Natural killer cell (primary cell): Measurements from ENCODE around the gene POP7. TPM values are rescaled to one million over a fixed set of nuclear protein-coding genes. Genes with fewer than 3 reads are reported as not detected.
A peak's percentile ranks its signal among the peaks of the same experiment; 100 is the strongest.

Experiments used
- ATAC-seq, 3 donors: fragments of 150-1000 bp in 2 of 3; fragments of 200-7000 bp in 1 of 3; cut with Tn5 transposase; 1 replicate in 1 of 3; 2 replicates in 2 of 3; pipeline ENCODE4 v1.10.0; 2021; ENCODE audit warnings: mild to moderate bottlenecking in 2 of 3, moderate library complexity in 2 of 3
- DNase-seq, 2 donors: peaks; one replicate each; pipeline versions ENCODE4 v3.0.0 to v3.0.0-alpha.2; 2013 to 2021; ENCODE audit warnings: mixed read lengths in 1 of 2
- H3K27ac ChIP-seq: one replicate; pipeline ENCODE4 v1.5.1; 2013; ENCODE audit warnings: mild to moderate bottlenecking, low read length
- H3K27me3 ChIP-seq: one replicate; pipeline ENCODE4 v1.6.1; 2013; ENCODE audit warnings: low read length; ENCODE audit not compliant: control insufficient read depth, insufficient read depth
- H3K36me3 ChIP-seq: one replicate; pipeline ENCODE4 v1.6.1; 2013; ENCODE audit warnings: low read length; ENCODE audit not compliant: control insufficient read depth, insufficient read depth
- H3K4me1 ChIP-seq: one replicate; pipeline ENCODE4 v1.6.1; 2013; ENCODE audit warnings: low read length; ENCODE audit not compliant: control insufficient read depth, insufficient read depth
- H3K4me3 ChIP-seq: one replicate; pipeline ENCODE4 v1.5.1; 2013; ENCODE audit warnings: low read length
- H3K9me3 ChIP-seq: one replicate; pipeline ENCODE4 v1.6.1; 2013; ENCODE audit warnings: low read length; ENCODE audit not compliant: control insufficient read depth, insufficient read depth
- H3K27ac Mint-ChIP-seq, 2 donors: one replicate each; pipeline ENCODE4 v1.8.0; 2022; ENCODE audit warnings: mild to moderate bottlenecking in 2 of 2, mixed read lengths in 2 of 2, moderate library complexity in 1 of 2
- H3K27me3 Mint-ChIP-seq, 2 donors: one replicate each; pipeline ENCODE4 v1.8.0; 2022; ENCODE audit warnings: low read depth in 2 of 2, mixed read lengths in 2 of 2
- H3K36me3 Mint-ChIP-seq: one replicate; pipeline ENCODE4 v1.8.0; 2022; ENCODE audit warnings: mixed read lengths
- H3K4me1 Mint-ChIP-seq, 2 donors: one replicate each; pipeline ENCODE4 v1.8.0; 2022; ENCODE audit warnings: mixed read lengths in 2 of 2
- H3K4me3 Mint-ChIP-seq: one replicate; pipeline ENCODE4 v1.8.0; 2022; ENCODE audit warnings: mild to moderate bottlenecking, moderate library complexity, mixed read lengths
- H3K9me3 Mint-ChIP-seq, 2 donors: one replicate each; pipeline ENCODE4 v1.8.0; 2022; ENCODE audit warnings: mixed read lengths in 2 of 2
- CTCF ChIP-seq: fragments of 200-600 bp; IDR thresholded peaks from one replicate; pipeline ENCODE4 v1.8.0; 2022; ENCODE audit warnings: antibody characterized with exemption
- WGBS: methylation state at CpG from one replicate; pipeline ENCODE4 v1.1.7; 2013; ENCODE audit warnings: missing lambda C conversion rate; ENCODE audit not compliant: insufficient coverage; 5-methylcytosine and 5-hydroxymethylcytosine counted together
- intact Hi-C: fragments of 100-400 bp; cut with micrococcal nuclease; formaldehyde crosslinking; loops from one replicate; pipeline ENCODE4 v1.14.2; 2022
- total RNA-seq, 4 donors: library from RNA; stranded (reverse); fragments of 120-200 nt in 1 of 4; gene quantifications; one replicate each; pipeline versions ENCODE4 v1.2.3 to v1.2.4, GENCODE V29; 2013 to 2022

Gene POP7
- total RNA-seq, 3 donors from 2014 or later (not counting 1 experiment from before 2014, with no cell fraction given): 17.6 to 22.1 (median 17.6) TPM

GRCh38 chr7:100674411-100675104 lies 31.4 kb upstream of the POP7 start:
- no peak for TF ChIP-seq CTCF
- no peaks in the 10 kb centered on the region for H3K27me3 ChIP-seq
- Mint-ChIP-seq H3K27me3 (no peaks in the 10 kb centered on the region), H3K27ac (peak overlapping the region; percentile 90 to 97), H3K9me3 (no peaks in the 10 kb centered on the region), H3K4me3 (peak overlapping the region; percentile 95), H3K36me3 (no peaks in the 10 kb centered on the region), H3K4me1 (peaks cover 0 to 34% of the 10 kb centered on the region in 2 donors)
- under 1% methylated on average over 42 of the region's 43 CpGs for WGBS
- no peaks in the 10 kb centered on the region for H3K9me3 ChIP-seq
- peak overlapping the region; percentile 99 for H3K4me3 ChIP-seq
- peaks cover 33% of the 10 kb centered on the region for H3K36me3 ChIP-seq
- peaks cover 24% of the 10 kb centered on the region for H3K4me1 ChIP-seq
- intact Hi-C loops: loop anchor here (2.0 to 10.0 kb wide), 3 partner anchors 42 to 570 kb away; partner anchors contain the start of genes AP4M1, FBXO24, LRCH4 and MCM7
- DNase-seq: peak in 1 of 2 donors; percentile 56
- ATAC-seq: no peak
- peak overlapping the region; percentile 99 for H3K27ac ChIP-seq

DNA sequence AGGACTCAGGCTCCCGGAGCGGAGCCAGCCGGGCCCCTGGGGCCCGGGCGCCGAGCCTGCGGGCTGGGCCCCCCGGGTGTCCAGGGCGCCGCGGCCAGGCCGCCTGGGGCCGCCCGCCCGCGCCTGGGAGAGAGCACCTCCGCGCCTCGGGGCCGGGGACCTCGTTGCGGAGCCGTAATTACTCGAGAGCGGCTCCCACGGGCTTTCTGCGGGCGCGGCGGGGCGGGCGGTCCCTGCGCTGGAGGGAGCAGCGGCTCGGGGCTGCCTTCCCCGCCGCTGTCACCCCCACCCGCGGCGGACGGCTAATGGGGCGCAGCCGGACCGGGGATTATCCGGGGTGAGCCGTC lies 30.8 kb upstream of the POP7 start:
- Mint-ChIP-seq H3K9me3 (no peaks in the 10 kb centered on the region), H3K27ac (peak overlapping the region; percentile 91 to 97), H3K27me3 (no peaks in the 10 kb centered on the region), H3K4me3 (no peak overlapping the region), H3K36me3 (no peaks in the 10 kb centered on the region), H3K4me1 (peaks cover 0 to 40% of the 10 kb centered on the region in 2 donors)
- H3K36me3 ChIP-seq: peaks cover 35% of the 10 kb centered on the region
- H3K27ac ChIP-seq: peak overlapping the region; percentile 99
- no peaks in the 10 kb centered on the region for H3K9me3 ChIP-seq
- WGBS: under 1% methylated on average over 46 of the region's 46 CpGs
- peaks cover 28% of the 10 kb centered on the region for H3K4me1 ChIP-seq
- no peak for TF ChIP-seq CTCF
- no peaks in the 10 kb centered on the region for H3K27me3 ChIP-seq
- ATAC-seq (peak in 2 of 3 donors; percentile 0 to 5), DNase-seq (no peak)
- peak overlapping the region; percentile 99 for H3K4me3 ChIP-seq
- intact Hi-C loops: loop anchor here (2.0 to 10.0 kb wide), 2 partner anchors 88 to 570 kb away; partner anchors contain the start of genes AP4M1, FBXO24, LRCH4 and MCM7

DNA sequence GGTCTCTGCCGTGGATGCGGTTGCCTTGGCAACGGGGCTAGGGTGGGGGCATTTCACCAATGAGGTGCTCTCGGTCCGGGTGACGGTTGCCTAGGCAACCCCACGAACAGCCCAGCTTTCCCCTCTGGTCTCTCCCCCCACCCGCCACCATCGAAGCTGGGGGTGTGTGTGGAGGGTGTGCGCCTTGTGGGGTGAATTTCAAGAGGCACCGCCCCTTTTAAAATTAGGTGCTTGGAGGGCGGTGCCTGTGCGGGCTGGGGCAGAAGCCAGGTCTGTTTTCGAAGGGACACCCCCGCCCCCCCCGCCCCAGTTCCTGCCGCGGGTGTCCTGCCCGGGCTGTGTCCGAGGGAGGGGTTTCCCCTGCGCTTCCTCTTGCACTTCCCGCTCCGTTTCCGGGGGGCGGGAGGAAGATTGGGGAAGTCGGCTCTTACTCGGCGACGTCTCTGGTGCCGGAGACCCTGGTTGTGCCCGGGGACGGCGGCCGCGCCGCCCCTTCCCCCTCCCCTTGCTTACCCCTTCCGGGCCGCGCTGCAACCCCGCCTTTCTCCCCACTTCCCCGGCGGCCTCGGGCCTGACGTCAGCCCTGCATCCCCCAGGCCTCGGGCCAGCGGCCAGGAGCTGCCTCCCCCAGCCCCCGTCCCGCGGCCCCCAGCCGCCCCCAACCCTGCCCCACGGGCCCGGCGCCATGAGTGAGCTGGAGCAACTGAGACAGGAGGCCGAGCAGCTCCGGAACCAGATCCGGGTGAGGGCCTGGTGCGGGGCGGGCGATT lies 30.2 kb upstream of the POP7 start:
- TF ChIP-seq CTCF: no peak
- peak overlapping the region; percentile 99 for H3K4me3 ChIP-seq

More for the DNA sequence above, 30.2 kb upstream of the POP7 start:
- DNase-seq (peak; percentile 85 to 96), ATAC-seq (peak; percentile 65 to 74 (median 66))
- Histone ChIP-seq H3K27me3 (no peaks in the 10 kb centered on the region), H3K4me1 (peaks cover 35% of the 10 kb centered on the region), H3K27ac (peak overlapping the region; percentile 99), H3K36me3 (peaks cover 39% of the 10 kb centered on the region), H3K9me3 (no peaks in the 10 kb centered on the region)
- Mint-ChIP-seq H3K4me1 (peaks cover 0 to 45% of the 10 kb centered on the region in 2 donors), H3K27me3 (no peaks in the 10 kb centered on the region), H3K36me3 (no peaks in the 10 kb centered on the region), H3K27ac (peak overlapping the region; percentile 91 to 97), H3K4me3 (peak overlapping the region; percentile 83), H3K9me3 (no peaks in the 10 kb centered on the region)
- 4% methylated on average over 53 of the region's 59 CpGs for WGBS
- intact Hi-C loops: loop anchor here (2.0 to 10.0 kb wide), 2 partner anchors 89 to 571 kb away; partner anchors contain the start of genes AP4M1, FBXO24, LRCH4 and MCM7
